DOHH2 (cell line): ENCODE measurements around the gene ARL8A.

Experiments used
- EZH2phosphoT487 ChIP-seq: fragments of 200-600 bp; sonication (generic); IDR thresholded peaks from 2 replicates; pipeline ENCODE4 v1.6.1; 2017; ENCODE audit warnings: borderline replicate concordance, mild to moderate bottlenecking, antibody characterized with exemption, low read length, moderate library complexity, mixed read lengths
- TF ChIP-seq, protein P1 (sequence below): fragments of 200-600 bp; sonication (generic); IDR thresholded peaks from one replicate; pipeline ENCODE4 v1.5.1; 2014; ENCODE audit warnings: antibody characterized with exemption, mild to moderate bottlenecking, low read depth, low read length; ENCODE audit not compliant: poor library complexity, severe bottlenecking

DNA sequence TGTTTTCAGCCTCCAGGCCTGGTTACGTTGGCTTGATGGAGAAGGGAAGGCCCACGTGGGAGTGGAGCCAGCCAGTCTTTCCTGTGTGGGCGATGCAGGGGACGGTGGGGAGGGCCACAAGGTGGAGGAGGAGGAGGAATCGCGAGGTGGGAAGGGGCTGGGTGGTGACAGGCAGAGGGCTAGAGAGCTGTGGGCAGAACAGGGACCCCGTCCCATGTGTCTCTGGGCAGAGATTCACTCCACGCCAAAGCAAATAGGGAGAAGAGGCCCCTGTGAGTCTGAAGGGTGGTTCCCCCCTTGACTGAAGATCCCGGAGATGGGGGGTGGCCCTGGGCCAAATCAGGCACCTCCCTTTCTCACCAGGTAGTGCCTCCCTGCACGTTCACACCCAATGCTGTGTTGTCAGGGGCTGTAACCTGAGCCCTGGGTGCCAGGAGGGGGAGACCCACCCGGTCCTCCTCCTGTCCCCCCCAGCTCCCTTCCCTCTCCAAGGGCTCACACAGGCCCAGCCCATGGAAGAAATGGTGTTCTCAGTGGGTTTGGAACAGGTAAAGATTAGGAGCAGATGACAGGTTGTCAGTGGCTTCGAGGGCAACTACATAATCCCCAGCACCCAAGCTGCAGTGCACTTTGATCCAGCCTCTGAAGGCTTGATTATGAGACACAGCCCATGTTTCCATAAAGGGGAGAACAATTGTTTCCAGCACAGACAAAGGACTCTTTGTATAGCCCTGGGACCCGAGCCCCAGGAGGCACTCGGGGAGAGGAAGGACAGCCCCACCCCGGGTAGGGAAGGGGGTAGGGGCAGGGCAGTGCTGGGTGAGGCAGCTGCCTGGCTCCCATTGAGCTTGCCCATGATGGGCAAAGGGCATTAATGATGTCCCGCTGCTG lies 59.5 kb downstream of the ARL8A start:
- TF ChIP-seq, protein P1, sequence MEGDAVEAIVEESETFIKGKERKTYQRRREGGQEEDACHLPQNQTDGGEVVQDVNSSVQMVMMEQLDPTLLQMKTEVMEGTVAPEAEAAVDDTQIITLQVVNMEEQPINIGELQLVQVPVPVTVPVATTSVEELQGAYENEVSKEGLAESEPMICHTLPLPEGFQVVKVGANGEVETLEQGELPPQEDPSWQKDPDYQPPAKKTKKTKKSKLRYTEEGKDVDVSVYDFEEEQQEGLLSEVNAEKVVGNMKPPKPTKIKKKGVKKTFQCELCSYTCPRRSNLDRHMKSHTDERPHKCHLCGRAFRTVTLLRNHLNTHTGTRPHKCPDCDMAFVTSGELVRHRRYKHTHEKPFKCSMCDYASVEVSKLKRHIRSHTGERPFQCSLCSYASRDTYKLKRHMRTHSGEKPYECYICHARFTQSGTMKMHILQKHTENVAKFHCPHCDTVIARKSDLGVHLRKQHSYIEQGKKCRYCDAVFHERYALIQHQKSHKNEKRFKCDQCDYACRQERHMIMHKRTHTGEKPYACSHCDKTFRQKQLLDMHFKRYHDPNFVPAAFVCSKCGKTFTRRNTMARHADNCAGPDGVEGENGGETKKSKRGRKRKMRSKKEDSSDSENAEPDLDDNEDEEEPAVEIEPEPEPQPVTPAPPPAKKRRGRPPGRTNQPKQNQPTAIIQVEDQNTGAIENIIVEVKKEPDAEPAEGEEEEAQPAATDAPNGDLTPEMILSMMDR: no peak
- no peak for TF ChIP-seq EZH2phosphoT487
